ENCODE results near the gene RNASEH2C. TPM values are rescaled to one million over a fixed set of nuclear protein-coding genes. Genes with fewer than 3 reads are reported as not detected.

RNASEH2C gene
- total RNA-seq = 20.2 and 48.9 TPM in 2 replicates

DNA sequence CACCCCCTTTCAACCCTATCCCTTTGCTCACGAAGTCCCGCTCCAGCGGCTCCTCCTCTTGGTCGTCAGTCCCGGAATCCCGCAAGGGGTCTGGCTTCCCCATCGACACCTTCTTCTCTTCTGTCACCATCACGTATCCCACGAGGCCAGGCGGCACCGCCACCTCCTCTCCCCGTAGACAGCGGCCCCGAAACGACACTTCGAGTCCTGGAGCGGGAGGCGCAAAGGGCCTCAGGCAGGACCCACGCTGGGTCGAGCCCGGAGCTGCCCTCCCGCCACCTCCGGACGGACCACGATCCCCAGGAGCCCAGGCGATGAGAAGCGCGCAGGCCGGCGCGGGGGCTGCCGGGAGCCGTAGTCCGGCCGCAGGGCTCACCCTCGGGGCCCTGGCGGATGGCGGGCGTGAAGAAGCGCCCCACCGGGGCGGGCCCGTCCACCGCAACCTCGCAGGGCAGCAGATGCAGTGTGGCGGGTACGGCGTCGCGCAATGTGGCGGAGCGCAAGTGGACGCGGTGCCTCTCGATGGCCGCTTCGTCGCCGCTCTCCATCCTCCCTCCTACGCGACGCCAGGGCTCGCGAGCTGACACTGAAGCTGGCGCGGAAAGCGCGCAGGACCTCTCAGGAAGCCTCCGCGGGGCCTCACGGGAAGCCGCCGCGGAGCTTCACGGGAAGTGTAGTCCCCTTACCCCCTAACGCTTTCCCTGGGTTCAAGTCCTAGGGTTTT lies at the start of gene RNASEH2C:
Gene RNASEH2C, minus strand, starts transcription at position 588 of the 724 bp plus-strand sequence. Its CDS starts 40 bp downstream, at position 548.

DNA sequence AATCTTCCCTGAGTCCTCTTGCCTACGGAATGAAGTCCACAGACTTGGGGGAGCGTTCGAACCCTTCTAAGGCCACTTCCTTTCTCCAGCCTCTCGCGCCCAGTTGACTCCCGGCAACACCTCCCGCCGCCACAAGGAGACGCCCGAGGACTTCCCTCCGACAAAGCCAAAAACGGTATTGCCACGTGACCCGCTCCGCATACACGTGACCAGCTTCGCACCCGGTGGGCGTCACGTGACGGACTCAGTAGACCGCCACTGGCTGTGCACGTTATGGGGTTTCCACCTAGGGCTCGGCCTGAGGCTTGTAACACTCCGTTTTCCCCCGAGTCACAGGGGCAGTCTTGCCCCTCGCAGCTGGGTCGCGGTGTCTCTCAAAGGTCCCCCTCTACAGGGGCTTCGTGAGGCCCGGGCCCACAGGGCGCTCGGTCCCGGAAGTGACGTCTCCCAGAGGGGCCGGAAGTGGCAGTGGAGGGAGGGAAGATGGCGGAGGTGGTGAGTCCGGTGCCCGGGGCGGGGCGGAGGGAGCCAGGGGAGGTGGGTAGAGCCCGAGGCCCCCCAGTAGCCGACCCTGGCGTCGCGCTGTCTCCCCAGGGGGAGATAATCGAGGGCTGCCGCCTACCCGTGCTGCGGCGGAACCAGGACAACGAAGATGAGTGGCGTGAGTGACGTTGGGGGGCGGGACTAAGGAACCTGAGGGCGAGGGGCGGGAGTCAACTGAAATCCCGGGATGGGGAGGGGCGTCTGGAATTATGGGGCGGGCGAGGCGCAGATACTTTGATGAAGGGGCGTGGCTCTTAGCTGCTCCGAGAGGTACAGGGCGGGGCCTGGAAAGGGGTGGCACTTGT lies 8.6 kb downstream of the RNASEH2C start, which contains the start of gene KAT5:
Gene KAT5, plus strand, starts transcription at position 468 of the 848 bp plus-strand sequence. Its CDS starts 16 bp downstream, at position 484.

Other genes starting within 250 kb of the RNASEH2C start
- gene MALAT1, start 221.8 kb downstream of the RNASEH2C start, total RNA-seq = 629 and 944 TPM in 2 replicates
- gene SCYL1, start 195.7 kb downstream of the RNASEH2C start, total RNA-seq = 111 and 114 TPM in 2 replicates
- gene LTBP3, start 162.4 kb downstream of the RNASEH2C start, total RNA-seq = 104 and 399 TPM in 2 replicates
- 85.4 and 152 TPM in 2 replicates for gene ZNRD2, start 150.3 kb downstream of the RNASEH2C start, total RNA-seq
- 69.9 and 115 TPM in 2 replicates for gene FAM89B, start 148.3 kb downstream of the RNASEH2C start, total RNA-seq
- 45.1 and 49.6 TPM in 2 replicates for gene EHBP1L1, start 144.7 kb downstream of the RNASEH2C start, total RNA-seq
- 0.25 TPM in 1 of 2 replicates, not detected in the other for gene KCNK7, start 125.0 kb downstream of the RNASEH2C start, total RNA-seq
- 52.6 and 58.7 TPM in 2 replicates for gene MAP3K11, start 106.6 kb downstream of the RNASEH2C start, total RNA-seq
- gene PCNX3, start 105.0 kb downstream of the RNASEH2C start, total RNA-seq = 62.6 and 74.9 TPM in 2 replicates
- gene SIPA1, start 82.7 kb downstream of the RNASEH2C start, total RNA-seq = 48.2 and 73.5 TPM in 2 replicates
- gene RELA, start 57.9 kb downstream of the RNASEH2C start, total RNA-seq = 57.8 and 74.3 TPM in 2 replicates
- 46.8 and 47.7 TPM in 2 replicates for gene KAT5, start 8.5 kb downstream of the RNASEH2C start, total RNA-seq
- 12.5 and 13.9 TPM in 2 replicates for gene AP5B1, start 60.2 kb upstream of the RNASEH2C start, total RNA-seq
- gene OVOL1, start 66.3 kb upstream of the RNASEH2C start, total RNA-seq = 0.51 TPM in 1 of 2 replicates, not detected in the other
- gene SNX32, start 113.2 kb upstream of the RNASEH2C start, total RNA-seq = 0.89 TPM in 1 of 2 replicates, not detected in the other
- 1,341 and 2,316 TPM in 2 replicates for gene CFL1, start 137.4 kb upstream of the RNASEH2C start, total RNA-seq
- 52.4 and 57.2 TPM in 2 replicates for gene MUS81, start 139.6 kb upstream of the RNASEH2C start, total RNA-seq
- gene EFEMP2, start 152.0 kb upstream of the RNASEH2C start, total RNA-seq = 77.6 and 161 TPM in 2 replicates
- gene CTSW, start 159.0 kb upstream of the RNASEH2C start, total RNA-seq = 0.81 TPM in 1 of 2 replicates, not detected in the other
- gene FIBP, start 167.7 kb upstream of the RNASEH2C start, total RNA-seq = 176 and 229 TPM in 2 replicates
- gene CCDC85B, start 169.9 kb upstream of the RNASEH2C start, total RNA-seq = 55.9 and 59.3 TPM in 2 replicates
- gene FOSL1, start 179.6 kb upstream of the RNASEH2C start, total RNA-seq = 19.8 and 147 TPM in 2 replicates
- gene C11orf68, start 198.3 kb upstream of the RNASEH2C start, total RNA-seq = 25.6 and 28.8 TPM in 2 replicates
- gene DRAP1, start 198.6 kb upstream of the RNASEH2C start, total RNA-seq = 104 and 182 TPM in 2 replicates
- not detected in 2 replicates for gene TSGA10IP, start 224.7 kb upstream of the RNASEH2C start, total RNA-seq
- 48.7 and 51.8 TPM in 2 replicates for gene SART1, start 240.9 kb upstream of the RNASEH2C start, total RNA-seq

Measured in mesangial cell (primary cell).